Bronchial epithelial cell (primary cell): ENCODE results near the gene RCL1. TPM values are rescaled to one million over a fixed set of nuclear protein-coding genes. Genes with fewer than 3 reads are reported as not detected.
"Not testable (repeated sequence)": the region's sequence is repeated elsewhere in the genome, so short reads cannot be mapped to it uniquely, and the experiment has no call there.

ENCODE experiments used
- DNase-seq: peaks from one replicate; pipeline ENCODE4 v3.0.0-alpha.2; 2010; ENCODE audit warnings: low read depth
- FAIRE-seq: peaks from 2 replicates; lab custom pipeline; 2011; peaks lifted over from hg19 to GRCh38; lab: Jason Lieb, UNC
- H3K27me3 ChIP-seq: 2 replicates; pipeline ENCODE4 v1.5.1; 2011; ENCODE audit warnings: low read length; ENCODE audit not compliant: control insufficient read depth, insufficient read depth
- H3K36me3 ChIP-seq: 2 replicates; pipeline ENCODE4 v1.5.1; 2011; ENCODE audit warnings: low read length; ENCODE audit not compliant: control insufficient read depth, insufficient read depth
- H3K4me3 ChIP-seq: 2 replicates; pipeline ENCODE4 v1.5.1; 2011; ENCODE audit warnings: mild to moderate bottlenecking, low read depth, low read length, control low read depth
- CTCF ChIP-seq: IDR thresholded peaks from 2 replicates; pipeline ENCODE4 v1.5.1; 2011; ENCODE audit warnings: mild to moderate bottlenecking, moderate library complexity, low read length, control low read depth, inconsistent platforms; ENCODE audit not compliant: insufficient read depth, severe bottlenecking
- total RNA-seq: library from RNA; depleted of rRNA; stranded (reverse); fragments of >200 nt; gene quantifications from 2 replicates; pipeline ENCODE4 v1.2.1, GENCODE V29; 2014

The RCL1 gene
- total RNA-seq, 1 donor from 2014 or later = 21.9 TPM

DNA sequence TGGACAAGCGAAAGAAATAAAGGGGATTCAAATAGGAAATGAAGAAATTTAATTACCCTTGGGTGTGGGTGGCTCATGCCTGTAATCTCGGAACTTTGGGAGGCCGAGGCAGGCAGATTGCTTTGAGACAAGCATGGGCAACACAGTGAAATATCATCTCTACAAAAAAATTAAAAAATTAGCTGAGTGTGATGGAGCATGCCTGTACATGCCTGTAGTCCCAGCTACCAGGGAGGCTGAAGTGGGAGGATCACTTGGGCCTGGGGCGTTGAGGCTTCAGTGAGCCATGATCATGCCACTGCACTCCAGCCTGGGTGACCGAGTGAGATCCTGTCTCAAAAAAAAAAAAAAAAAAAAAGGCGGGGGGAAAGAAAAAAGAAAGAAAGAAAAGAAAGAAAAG is 4.0 kb upstream of the RCL1 start:
- no peak for FAIRE-seq
- Histone ChIP-seq H3K4me3 (no peak overlapping the region), H3K36me3 (no peaks in the 10 kb centered on the region), H3K27me3 (no peaks in the 10 kb centered on the region)
- TF ChIP-seq CTCF = no peak
- DNase-seq = peak; percentile 86

DNA sequence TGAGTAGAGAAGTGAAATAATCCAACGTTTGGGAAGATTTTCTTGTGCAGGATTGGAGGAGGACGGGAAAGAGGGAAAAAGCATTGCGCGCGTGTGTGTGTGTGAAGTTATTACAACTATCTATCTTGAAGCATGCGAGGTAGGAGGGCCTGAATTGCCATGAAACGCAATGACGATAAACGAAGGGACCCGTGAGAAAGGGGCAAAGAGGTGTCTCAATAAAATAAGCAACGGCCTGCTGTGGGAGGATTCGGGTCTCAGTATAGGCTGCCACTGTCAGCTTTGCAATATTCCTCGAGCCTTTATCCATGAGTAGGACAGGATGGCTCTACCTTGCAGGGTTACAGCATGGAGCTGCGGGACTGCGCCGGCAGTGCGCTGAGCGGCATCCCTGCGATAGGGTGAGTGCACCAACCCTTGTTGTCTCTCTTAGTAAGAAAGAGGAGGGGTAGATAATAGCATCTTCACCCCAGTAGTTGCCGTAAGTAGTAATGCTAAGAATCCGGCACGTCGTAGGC is 631 bp upstream of the RCL1 start:
- H3K27me3 ChIP-seq = no peaks in the 10 kb centered on the region
- H3K4me3 ChIP-seq = peak overlapping the region; percentile 94
- no peaks in the 10 kb centered on the region for H3K36me3 ChIP-seq
- TF ChIP-seq CTCF = no peak
- DNase-seq (no peak), FAIRE-seq (no peak)

DNA sequence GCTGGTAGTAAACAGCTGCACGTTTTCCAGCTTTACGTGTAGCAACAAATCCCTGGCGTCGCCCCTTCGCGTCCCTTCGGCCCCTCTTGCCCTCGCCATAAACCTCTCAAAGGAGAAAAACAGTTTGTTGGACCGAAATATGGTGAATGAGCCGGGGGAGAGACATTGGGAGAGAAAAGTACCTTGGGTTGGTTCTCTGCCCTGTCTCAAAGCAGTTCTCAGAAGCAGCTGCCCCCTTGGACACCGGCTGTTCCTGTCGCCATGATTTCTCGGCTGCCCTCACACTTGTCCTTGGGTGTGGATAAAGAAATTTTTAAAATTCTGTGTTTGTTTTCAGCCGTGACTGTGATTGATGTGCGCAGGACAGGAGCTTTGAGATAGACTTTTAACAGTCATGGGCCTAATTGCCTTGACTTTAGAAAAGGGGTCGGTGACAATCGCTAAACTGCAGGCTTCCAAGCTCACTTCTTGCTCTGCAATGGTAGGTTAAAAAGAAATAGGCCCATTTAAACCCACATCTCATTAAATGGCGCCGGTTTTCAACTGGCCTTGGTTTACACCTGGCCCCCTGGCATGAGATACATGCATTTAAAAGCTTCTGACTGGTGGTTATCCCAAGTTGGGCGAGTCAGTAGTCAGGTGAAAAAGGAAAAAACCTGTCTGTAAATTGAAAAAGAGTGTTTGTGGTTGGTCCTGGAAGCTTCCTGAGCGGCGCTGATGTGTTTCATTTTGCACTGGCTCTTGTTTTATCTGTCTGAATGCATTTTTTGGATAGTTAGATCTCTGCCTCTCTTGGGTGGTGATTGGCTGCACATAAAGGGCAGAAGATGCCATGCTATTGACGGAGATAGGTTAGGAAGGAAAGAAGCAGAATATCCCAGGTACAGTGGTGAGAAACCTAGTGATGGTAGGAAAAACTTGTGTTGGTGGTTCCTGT is 983 bp downstream of the RCL1 start:
- TF ChIP-seq CTCF = no peak
- Histone ChIP-seq H3K4me3 (peak overlapping the region; percentile 94), H3K36me3 (no peaks in the 10 kb centered on the region), H3K27me3 (no peaks in the 10 kb centered on the region)
- DNase-seq (no peak), FAIRE-seq (no peak)

GRCh38 chr9:4794691-4795090 is 1.9 kb downstream of the RCL1 start:
- TF ChIP-seq CTCF = no peak
- FAIRE-seq (no peak), DNase-seq (no peak)
- H3K36me3 ChIP-seq = no peaks in the 10 kb centered on the region
- H3K27me3 ChIP-seq = no peaks in the 10 kb centered on the region
- no peak overlapping the region for H3K4me3 ChIP-seq

DNA sequence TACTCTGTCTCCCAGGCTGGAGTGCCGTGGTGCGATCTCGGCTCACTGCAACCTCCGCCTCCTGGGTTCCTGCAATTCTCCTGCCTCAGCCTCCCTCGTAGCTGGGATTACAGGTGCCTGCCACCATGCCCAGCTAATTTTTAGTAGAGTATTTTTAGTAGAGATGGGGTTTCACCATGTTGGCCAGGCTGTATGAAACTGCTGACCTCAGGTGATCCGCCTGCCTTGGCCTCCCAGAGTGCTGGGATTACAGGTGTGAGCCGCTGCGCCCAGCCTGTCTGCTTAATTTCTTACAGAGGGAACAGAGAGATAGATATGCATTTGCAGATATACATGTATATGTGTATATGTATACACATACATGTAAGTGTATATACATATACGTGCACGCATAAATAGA is 2.4 kb downstream of the RCL1 start:
- H3K27me3 ChIP-seq, DNase-seq, H3K36me3 ChIP-seq, FAIRE-seq, H3K4me3 ChIP-seq: not testable (repeated sequence)

- no peak for FAIRE-seq
- no peak for TF ChIP-seq CTCF
- no peak for DNase-seq
- H3K4me3 ChIP-seq = no peak overlapping the region
- H3K27me3 ChIP-seq = no peaks in the 10 kb centered on the region
- no peaks in the 10 kb centered on the region for H3K36me3 ChIP-seq
Measured at GRCh38 chr9:4796530-4796929, 3.8 kb downstream of the RCL1 start.
